ENCODE measurements around the gene FRMPD4.

- TF ChIP-seq CTCF (IDR thresholded peaks at IDR 0.05) (no peak), EP300 (IDR thresholded peaks at IDR 0.05) (no peak)
Measured at GRCh38 chrX:12401252-12401651, 263.0 kb downstream of the FRMPD4 start.

Data from A549 (cell line).